Posterior cingulate gyrus (tissue), 11 donors: Measurements from ENCODE around the gene USP34.

Experiments
- DNase-seq, 10 donors: peaks; one replicate each; pipeline versions ENCODE4 v3.0.0 to v3.0.0-alpha.2; 2020 to 2021; ENCODE audit warnings: mixed read lengths in 3 of 10
- intact Hi-C: fragments of 100-400 bp; cut with DNase I; formaldehyde crosslinking; loops from one replicate; pipeline ENCODE4 v1.15.1; 2023

The USP34 gene

GRCh38 chr2:61335187-61335586 lies 135.7 kb downstream of the USP34 start:
- DNase-seq, result no peak
- intact Hi-C loops, result no loop called here

- intact Hi-C loops, result no loop called here
- DNase-seq, result no peak
Observed at GRCh38 chr2:61334466-61334865, 136.4 kb downstream of the USP34 start.

DNA sequence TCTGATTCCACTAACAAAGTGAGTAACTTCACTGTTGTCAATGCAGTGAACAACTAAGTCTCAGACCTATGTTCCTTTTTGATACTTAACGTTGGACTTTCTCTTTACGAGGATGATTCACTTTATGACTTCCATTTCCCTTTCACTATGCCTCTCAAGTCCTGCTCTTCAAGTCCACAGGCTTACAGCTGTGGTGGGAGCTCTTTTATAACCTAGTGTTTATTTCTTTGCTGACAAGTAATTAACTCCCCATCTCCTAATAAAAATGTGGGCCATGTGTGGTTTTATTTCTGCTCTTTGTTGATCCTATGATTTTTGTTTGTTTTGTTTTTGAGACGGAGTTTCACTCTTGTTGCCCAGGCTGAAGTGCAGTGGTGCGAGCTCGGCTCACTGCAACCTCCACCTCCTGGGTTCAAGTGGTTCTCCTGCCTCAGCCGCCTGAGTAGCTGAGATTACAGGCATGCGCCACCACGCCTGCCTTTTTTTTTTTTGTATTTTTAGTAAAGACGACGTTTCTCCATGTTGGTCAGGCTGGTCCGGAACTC lies 142.1 kb downstream of the USP34 start:
- intact Hi-C loops, result no loop called here
- DNase-seq, result no peak

DNA sequence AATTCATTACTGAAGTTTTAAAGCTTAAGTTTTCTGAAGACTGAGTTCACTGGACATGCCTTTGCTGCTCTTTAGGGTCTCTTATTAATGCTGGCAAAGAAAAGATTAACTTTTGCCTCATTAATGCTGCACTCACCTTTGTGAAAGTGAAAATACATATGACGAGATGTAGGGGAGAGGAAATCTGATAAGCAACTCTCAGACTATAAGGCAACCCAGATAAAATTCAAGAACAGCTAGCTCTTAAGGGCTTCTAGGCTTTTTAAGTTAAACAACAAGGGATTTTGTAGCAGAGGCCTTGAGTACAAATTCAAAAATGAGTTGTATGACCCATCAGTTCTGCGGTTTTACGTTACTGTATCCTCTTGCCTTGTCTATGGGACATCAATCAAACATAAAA lies 143.7 kb downstream of the USP34 start:
- DNase-seq, result no peak
- intact Hi-C loops, result no loop called here

GRCh38 chr2:61326423-61326822 lies 144.5 kb downstream of the USP34 start:
- no peak for DNase-seq
- intact Hi-C loops, result no loop called here

- DNase-seq, result no peak
- intact Hi-C loops, result no loop called here
Observed at GRCh38 chr2:61320181-61320580, 150.7 kb downstream of the USP34 start.

- intact Hi-C loops, result no loop called here
Observed at GRCh38 chr2:61318553-61318952, 152.3 kb downstream of the USP34 start.

GRCh38 chr2:61295981-61296380 lies 174.9 kb downstream of the USP34 start:
- intact Hi-C loops, result no loop called here
- no peak for DNase-seq

More at GRCh38 chr2:61318553-61318952, 152.3 kb downstream of the USP34 start:
- DNase-seq, result no peak

- no peak for DNase-seq
- intact Hi-C loops, result no loop called here
Observed at GRCh38 chr2:61291851-61292575, 178.9 kb downstream of the USP34 start.

GRCh38 chr2:61288070-61288841 lies 182.6 kb downstream of the USP34 start:
- no peak for DNase-seq
- intact Hi-C loops, result no loop called here

DNA sequence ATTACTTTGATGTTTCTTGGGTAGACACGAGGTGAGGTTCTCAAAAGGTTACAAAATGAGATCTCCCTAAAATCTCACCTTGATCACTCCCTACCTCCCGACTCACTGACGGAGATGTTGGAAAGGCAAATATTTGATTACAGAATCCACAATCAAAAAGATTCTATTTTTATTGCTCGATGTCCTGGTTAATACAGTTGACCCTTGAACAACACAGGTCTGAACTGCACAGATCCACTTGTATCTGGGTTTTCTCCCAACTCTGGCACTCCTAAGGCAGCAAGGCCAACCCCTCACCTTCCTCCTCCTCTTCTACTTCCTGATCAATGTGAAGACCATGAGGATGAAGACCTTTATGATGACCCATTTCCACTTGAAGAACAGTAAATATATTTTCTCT lies 183.6 kb downstream of the USP34 start:
- intact Hi-C loops, result no loop called here
- no peak for DNase-seq

GRCh38 chr2:61283443-61284160 lies 187.3 kb downstream of the USP34 start:
- no peak for DNase-seq
- intact Hi-C loops, result no loop called here

- intact Hi-C loops, result no loop called here
Observed at GRCh38 chr2:61282104-61282590, 188.7 kb downstream of the USP34 start.

GRCh38 chr2:61281321-61281720 lies 189.6 kb downstream of the USP34 start:
- intact Hi-C loops, result no loop called here
- no peak for DNase-seq

More at GRCh38 chr2:61282104-61282590, 188.7 kb downstream of the USP34 start:
- no peak for DNase-seq

GRCh38 chr2:61277756-61278155 lies 193.1 kb downstream of the USP34 start:
- no peak for DNase-seq
- intact Hi-C loops, result no loop called here

GRCh38 chr2:61275575-61276184 lies 195.2 kb downstream of the USP34 start:
- no peak for DNase-seq
- intact Hi-C loops, result no loop called here

DNA sequence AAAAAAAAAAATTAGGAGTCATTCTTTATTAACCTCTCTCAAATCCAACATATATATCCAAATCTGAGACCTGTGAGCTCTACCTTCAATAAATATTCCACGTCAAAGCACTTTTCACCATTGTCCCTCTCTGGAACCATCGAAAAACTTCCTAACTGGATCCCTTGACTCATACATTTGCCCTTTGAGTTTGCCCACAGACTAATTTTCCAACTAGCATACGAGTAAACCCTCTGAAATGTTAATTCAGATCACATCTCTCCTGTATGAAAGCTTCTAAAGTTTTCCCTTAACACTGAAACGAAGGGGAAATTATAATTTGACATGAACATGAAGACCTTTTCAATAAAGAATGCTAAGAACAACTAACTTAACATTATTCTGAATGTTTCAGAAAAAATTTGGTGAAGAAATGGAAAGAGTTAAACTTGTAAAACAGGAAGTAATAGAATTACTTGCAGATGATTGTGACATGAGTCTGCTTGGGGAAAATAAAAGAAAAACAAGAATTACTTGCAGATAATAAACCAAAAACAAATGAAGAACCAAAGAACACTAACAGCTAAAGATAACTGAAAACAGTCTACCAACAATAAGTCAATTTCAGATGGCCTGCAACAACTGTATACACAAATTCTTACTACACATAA lies 198.3 kb downstream of the USP34 start:
- no peak for DNase-seq
- intact Hi-C loops, result no loop called here

GRCh38 chr2:61268249-61268648 lies 202.6 kb downstream of the USP34 start:
- intact Hi-C loops, result no loop called here
- DNase-seq, result no peak

DNA sequence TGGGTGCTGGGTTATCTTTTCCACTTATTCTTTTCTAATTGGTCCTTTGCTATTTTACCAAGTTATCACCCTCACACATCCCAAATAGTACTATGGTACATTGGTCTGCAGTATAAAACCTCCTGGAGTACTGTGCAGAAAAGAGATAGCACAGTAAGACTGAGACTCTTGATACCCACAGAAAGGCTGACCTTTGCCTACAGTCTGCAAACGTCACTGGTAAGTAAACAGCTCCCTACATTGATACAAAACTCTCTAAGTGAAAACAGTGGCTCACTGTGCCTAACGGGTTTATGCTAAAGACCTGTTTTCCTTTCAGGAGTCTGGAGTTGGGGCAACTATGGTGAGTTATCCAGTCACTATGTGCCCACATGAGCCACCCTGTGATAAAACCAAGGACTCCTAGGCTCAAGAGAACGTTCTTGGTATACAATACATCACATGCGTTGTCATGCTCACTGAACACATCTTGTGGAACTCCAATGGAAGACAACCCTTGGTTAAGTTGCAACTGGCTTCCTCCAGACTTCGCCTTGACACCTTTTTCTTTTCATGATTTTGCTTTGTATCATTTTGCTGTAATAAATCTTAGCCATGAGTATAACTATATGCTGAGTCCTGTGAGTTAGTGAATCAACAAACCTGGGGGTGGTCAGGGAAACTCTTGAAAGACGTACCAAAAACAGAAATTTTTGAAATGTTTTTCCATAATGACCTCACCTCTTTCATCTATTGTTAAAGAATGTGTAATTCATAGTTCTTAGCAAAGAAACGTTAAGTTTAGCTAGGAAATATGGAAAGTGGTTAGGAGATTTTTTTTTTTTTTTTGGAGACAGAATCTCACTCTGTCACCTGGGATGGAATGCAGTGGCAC lies 204.0 kb downstream of the USP34 start:
- no peak for DNase-seq
- intact Hi-C loops, result no loop called here
